GM12865 (cell line): Measurements from ENCODE around the gene MGAT1.

Source experiments
- DNase-seq: peaks from one replicate; pipeline ENCODE4 v3.0.0; 2010; ENCODE audit warnings: low read depth
- H3K4me3 ChIP-seq: 2 replicates; pipeline ENCODE4 v1.5.1; 2011; ENCODE audit warnings: mild to moderate bottlenecking, low read depth, low read length, control low read depth
- CTCF ChIP-seq: IDR thresholded peaks from 2 replicates; pipeline ENCODE4 v1.5.1; 2011; ENCODE audit warnings: low read length, control low read depth, low read depth, inconsistent platforms; ENCODE audit not compliant: insufficient read depth; ENCODE audit errors: missing control alignments

MGAT1 gene

GRCh38 chr5:180824630-180825476, 22.2 kb upstream of the MGAT1 start:
- no peak for DNase-seq
- no peak overlapping the region for H3K4me3 ChIP-seq
- TF ChIP-seq CTCF: no peak

GRCh38 chr5:180823940-180824629, 21.5 kb upstream of the MGAT1 start:
- DNase-seq: no peak
- TF ChIP-seq CTCF: no peak

GRCh38 chr5:180823346-180823745, 20.7 kb upstream of the MGAT1 start:
- no peak for TF ChIP-seq CTCF
- no peak for DNase-seq
- no peak overlapping the region for H3K4me3 ChIP-seq

More at GRCh38 chr5:180823940-180824629, 21.5 kb upstream of the MGAT1 start:
- no peak overlapping the region for H3K4me3 ChIP-seq

- H3K4me3 ChIP-seq: no peak overlapping the region
- TF ChIP-seq CTCF: no peak
- no peak for DNase-seq
Observed at GRCh38 chr5:180821538-180821937, 18.9 kb upstream of the MGAT1 start.

- DNase-seq: peak; percentile 82
- H3K4me3 ChIP-seq: no peak overlapping the region
- no peak for TF ChIP-seq CTCF
Observed at GRCh38 chr5:180820788-180821321, 18.2 kb upstream of the MGAT1 start.

GRCh38 chr5:180818677-180819341, 16.2 kb upstream of the MGAT1 start:
- TF ChIP-seq CTCF: no peak
- no peak overlapping the region for H3K4me3 ChIP-seq
- DNase-seq: no peak
